ENCODE results near the gene TRIM38.

Gene TRIM38

DNA sequence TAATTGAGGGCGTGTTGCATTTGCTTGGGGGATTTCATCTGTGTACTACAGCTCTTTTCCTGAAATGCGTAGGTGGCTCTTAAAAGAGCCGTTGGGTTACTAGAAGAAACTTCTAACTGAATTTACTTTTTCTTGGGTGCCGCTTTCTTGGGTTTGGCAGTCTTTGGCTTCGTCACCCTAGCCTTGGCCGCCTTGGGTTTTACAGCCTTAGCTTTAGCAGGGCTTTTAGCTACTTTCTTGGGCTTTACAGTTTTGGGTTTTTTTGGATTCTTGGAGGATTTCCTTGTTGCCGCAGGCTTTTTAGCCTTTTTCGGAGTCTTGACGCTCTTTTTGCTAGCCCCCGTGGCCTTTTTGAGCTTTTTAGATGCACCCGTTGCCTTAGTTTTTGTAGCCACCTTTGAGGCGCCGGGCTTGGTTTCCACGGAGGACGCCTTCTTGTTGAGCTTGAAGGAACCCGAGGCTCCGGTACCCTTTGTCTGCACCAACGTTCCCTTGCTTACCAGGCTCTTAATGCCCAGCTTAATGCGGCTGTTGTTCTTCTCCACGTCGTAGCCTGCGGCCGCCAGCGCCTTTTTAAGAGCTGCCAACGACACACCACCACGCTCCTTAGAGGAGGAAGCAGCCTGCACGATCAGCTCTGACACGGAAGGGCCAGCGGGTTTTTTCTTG, 54.5 kb downstream of the TRIM38 start:
- TF ChIP-seq, protein P1, sequence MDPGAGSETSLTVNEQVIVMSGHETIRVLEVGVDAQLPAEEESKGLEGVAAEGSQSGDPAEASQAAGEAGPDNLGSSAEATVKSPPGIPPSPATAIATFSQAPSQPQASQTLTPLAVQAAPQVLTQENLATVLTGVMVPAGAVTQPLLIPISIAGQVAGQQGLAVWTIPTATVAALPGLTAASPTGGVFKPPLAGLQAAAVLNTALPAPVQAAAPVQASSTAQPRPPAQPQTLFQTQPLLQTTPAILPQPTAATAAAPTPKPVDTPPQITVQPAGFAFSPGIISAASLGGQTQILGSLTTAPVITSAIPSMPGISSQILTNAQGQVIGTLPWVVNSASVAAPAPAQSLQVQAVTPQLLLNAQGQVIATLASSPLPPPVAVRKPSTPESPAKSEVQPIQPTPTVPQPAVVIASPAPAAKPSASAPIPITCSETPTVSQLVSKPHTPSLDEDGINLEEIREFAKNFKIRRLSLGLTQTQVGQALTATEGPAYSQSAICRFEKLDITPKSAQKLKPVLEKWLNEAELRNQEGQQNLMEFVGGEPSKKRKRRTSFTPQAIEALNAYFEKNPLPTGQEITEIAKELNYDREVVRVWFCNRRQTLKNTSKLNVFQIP (CRISPR knock-in tag; IDR thresholded peaks at IDR 0.05; ENCODE audit: borderline replicate concordance, low read depth) = no peak
- TF ChIP-seq PPARA (CRISPR knock-in tag; IDR thresholded peaks at IDR 0.05; ENCODE audit: borderline replicate concordance) = no peak
- TF ChIP-seq GLIS3 (CRISPR knock-in tag; IDR thresholded peaks at IDR 0.05) = no peak
- TF ChIP-seq, protein P2, sequence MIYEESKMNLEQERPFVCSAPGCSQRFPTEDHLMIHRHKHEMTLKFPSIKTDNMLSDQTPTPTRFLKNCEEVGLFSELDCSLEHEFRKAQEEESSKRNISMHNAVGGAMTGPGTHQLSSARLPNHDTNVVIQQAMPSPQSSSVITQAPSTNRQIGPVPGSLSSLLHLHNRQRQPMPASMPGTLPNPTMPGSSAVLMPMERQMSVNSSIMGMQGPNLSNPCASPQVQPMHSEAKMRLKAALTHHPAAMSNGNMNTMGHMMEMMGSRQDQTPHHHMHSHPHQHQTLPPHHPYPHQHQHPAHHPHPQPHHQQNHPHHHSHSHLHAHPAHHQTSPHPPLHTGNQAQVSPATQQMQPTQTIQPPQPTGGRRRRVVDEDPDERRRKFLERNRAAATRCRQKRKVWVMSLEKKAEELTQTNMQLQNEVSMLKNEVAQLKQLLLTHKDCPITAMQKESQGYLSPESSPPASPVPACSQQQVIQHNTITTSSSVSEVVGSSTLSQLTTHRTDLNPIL (CRISPR knock-in tag; IDR thresholded peaks at IDR 0.05; ENCODE audit: low read depth) = no peak
- no peak for TF ChIP-seq ZFP3 (CRISPR knock-in tag; IDR thresholded peaks at IDR 0.05)
- TF ChIP-seq ZFP30 (CRISPR knock-in tag; IDR thresholded peaks at IDR 0.05) = no peak
- TF ChIP-seq RARB (CRISPR knock-in tag; IDR thresholded peaks at IDR 0.05) = no peak
- TF ChIP-seq ZNF70 (CRISPR knock-in tag; IDR thresholded peaks at IDR 0.05) = no peak
- TF ChIP-seq TOX (CRISPR knock-in tag; IDR thresholded peaks at IDR 0.05; ENCODE audit: borderline replicate concordance) = no peak
- TF ChIP-seq, protein P3, sequence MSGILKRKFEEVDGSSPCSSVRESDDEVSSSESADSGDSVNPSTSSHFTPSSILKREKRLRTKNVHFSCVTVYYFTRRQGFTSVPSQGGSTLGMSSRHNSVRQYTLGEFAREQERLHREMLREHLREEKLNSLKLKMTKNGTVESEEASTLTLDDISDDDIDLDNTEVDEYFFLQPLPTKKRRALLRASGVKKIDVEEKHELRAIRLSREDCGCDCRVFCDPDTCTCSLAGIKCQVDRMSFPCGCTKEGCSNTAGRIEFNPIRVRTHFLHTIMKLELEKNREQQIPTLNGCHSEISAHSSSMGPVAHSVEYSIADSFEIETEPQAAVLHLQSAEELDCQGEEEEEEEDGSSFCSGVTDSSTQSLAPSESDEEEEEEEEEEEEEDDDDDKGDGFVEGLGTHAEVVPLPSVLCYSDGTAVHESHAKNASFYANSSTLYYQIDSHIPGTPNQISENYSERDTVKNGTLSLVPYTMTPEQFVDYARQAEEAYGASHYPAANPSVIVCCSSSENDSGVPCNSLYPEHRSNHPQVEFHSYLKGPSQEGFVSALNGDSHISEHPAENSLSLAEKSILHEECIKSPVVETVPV (CRISPR knock-in tag; IDR thresholded peaks at IDR 0.05) = no peak
- TF ChIP-seq, protein P4, sequence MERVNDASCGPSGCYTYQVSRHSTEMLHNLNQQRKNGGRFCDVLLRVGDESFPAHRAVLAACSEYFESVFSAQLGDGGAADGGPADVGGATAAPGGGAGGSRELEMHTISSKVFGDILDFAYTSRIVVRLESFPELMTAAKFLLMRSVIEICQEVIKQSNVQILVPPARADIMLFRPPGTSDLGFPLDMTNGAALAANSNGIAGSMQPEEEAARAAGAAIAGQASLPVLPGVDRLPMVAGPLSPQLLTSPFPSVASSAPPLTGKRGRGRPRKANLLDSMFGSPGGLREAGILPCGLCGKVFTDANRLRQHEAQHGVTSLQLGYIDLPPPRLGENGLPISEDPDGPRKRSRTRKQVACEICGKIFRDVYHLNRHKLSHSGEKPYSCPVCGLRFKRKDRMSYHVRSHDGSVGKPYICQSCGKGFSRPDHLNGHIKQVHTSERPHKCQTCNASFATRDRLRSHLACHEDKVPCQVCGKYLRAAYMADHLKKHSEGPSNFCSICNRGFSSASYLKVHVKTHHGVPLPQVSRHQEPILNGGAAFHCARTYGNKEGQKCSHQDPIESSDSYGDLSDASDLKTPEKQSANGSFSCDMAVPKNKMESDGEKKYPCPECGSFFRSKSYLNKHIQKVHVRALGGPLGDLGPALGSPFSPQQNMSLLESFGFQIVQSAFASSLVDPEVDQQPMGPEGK (CRISPR knock-in tag; IDR thresholded peaks at IDR 0.05; ENCODE audit: borderline replicate concordance) = no peak
- no peak for TF ChIP-seq ZC3H10 (CRISPR knock-in tag; IDR thresholded peaks at IDR 0.05)
- no peak for TF ChIP-seq ESRRG (CRISPR knock-in tag; IDR thresholded peaks at IDR 0.05)
- TF ChIP-seq CSDC2 (CRISPR knock-in tag; IDR thresholded peaks at IDR 0.05) = no peak
- no peak for TF ChIP-seq TCF4 (CRISPR knock-in tag; IDR thresholded peaks at IDR 0.05; ENCODE audit: borderline replicate concordance)
- TF ChIP-seq OSR1 (CRISPR knock-in tag; IDR thresholded peaks at IDR 0.05) = no peak
- ATAC-seq = no peak

DNA sequence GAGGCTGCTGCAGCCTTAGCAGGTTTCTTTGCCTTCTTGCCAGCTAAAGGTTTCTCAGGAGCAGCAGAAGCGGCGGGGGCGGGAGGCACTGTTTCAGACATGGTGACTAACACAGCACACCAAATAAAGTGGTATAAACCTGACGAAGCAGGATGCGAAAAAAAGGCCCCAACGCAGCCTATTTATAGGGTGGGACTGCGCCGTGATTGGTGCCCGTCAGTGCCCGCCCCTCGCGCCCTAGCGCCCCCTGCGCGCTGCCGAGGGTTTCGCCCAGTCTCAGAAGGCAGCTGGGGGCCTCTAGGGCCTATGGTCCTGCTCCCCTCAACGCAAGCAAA, 55.0 kb downstream of the TRIM38 start:
- ATAC-seq = no peak
- TF ChIP-seq ZC3H10 (CRISPR knock-in tag; IDR thresholded peaks at IDR 0.05) = no peak
- TF ChIP-seq PPARA (CRISPR knock-in tag; IDR thresholded peaks at IDR 0.05; ENCODE audit: borderline replicate concordance) = no peak
- no peak for TF ChIP-seq ZNF565 (CRISPR knock-in tag; conservative IDR thresholded peaks at IDR 0.05; ENCODE audit: low read depth)
- no peak for TF ChIP-seq BACH2 (CRISPR knock-in tag; IDR thresholded peaks at IDR 0.05; ENCODE audit: borderline replicate concordance)
- TF ChIP-seq OSR1 (CRISPR knock-in tag; IDR thresholded peaks at IDR 0.05) = no peak
- TF ChIP-seq, protein P4 (CRISPR knock-in tag; IDR thresholded peaks at IDR 0.05; ENCODE audit: borderline replicate concordance) = no peak
- TF ChIP-seq GLIS3 (CRISPR knock-in tag; IDR thresholded peaks at IDR 0.05) = no peak
- TF ChIP-seq, protein P5, sequence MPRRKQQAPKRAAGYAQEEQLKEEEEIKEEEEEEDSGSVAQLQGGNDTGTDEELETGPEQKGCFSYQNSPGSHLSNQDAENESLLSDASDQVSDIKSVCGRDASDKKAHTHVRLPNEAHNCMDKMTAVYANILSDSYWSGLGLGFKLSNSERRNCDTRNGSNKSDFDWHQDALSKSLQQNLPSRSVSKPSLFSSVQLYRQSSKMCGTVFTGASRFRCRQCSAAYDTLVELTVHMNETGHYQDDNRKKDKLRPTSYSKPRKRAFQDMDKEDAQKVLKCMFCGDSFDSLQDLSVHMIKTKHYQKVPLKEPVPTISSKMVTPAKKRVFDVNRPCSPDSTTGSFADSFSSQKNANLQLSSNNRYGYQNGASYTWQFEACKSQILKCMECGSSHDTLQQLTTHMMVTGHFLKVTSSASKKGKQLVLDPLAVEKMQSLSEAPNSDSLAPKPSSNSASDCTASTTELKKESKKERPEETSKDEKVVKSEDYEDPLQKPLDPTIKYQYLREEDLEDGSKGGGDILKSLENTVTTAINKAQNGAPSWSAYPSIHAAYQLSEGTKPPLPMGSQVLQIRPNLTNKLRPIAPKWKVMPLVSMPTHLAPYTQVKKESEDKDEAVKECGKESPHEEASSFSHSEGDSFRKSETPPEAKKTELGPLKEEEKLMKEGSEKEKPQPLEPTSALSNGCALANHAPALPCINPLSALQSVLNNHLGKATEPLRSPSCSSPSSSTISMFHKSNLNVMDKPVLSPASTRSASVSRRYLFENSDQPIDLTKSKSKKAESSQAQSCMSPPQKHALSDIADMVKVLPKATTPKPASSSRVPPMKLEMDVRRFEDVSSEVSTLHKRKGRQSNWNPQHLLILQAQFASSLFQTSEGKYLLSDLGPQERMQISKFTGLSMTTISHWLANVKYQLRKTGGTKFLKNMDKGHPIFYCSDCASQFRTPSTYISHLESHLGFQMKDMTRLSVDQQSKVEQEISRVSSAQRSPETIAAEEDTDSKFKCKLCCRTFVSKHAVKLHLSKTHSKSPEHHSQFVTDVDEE (CRISPR knock-in tag; IDR thresholded peaks at IDR 0.05) = no peak
- no peak for TF ChIP-seq ZFP30 (CRISPR knock-in tag; IDR thresholded peaks at IDR 0.05)
- TF ChIP-seq ZNF8 (CRISPR knock-in tag; IDR thresholded peaks at IDR 0.05) = no peak
- no peak for TF ChIP-seq ARNTL (CRISPR knock-in tag; IDR thresholded peaks at IDR 0.05; ENCODE audit: borderline replicate concordance, low read depth)
- TF ChIP-seq ISL1 (CRISPR knock-in tag; IDR thresholded peaks at IDR 0.05) = no peak
- no peak for TF ChIP-seq ZNF70 (CRISPR knock-in tag; IDR thresholded peaks at IDR 0.05)
- TF ChIP-seq, protein P1 (CRISPR knock-in tag; IDR thresholded peaks at IDR 0.05; ENCODE audit: borderline replicate concordance, low read depth) = no peak
- TF ChIP-seq, protein P3 (CRISPR knock-in tag; IDR thresholded peaks at IDR 0.05) = no peak

Data from SK-N-SH treated with all-trans-retinoic acid at 6 μM for 48 hours (cell line).